NCI-H2196 treated with DMSO at 0.1 percent for 48 hours (cell line): Measurements from ENCODE around the gene SLC9A5.

ENCODE experiments used
- DNase-seq: peaks from one replicate; lab custom pipeline; 2025; ENCODE audit not compliant: unreplicated experiment; lab: John Stamatoyannopoulos, UW

SLC9A5 gene

GRCh38 chr16:67215706-67216105, 33.1 kb upstream of the SLC9A5 start:
- DNase-seq, result no peak

DNA sequence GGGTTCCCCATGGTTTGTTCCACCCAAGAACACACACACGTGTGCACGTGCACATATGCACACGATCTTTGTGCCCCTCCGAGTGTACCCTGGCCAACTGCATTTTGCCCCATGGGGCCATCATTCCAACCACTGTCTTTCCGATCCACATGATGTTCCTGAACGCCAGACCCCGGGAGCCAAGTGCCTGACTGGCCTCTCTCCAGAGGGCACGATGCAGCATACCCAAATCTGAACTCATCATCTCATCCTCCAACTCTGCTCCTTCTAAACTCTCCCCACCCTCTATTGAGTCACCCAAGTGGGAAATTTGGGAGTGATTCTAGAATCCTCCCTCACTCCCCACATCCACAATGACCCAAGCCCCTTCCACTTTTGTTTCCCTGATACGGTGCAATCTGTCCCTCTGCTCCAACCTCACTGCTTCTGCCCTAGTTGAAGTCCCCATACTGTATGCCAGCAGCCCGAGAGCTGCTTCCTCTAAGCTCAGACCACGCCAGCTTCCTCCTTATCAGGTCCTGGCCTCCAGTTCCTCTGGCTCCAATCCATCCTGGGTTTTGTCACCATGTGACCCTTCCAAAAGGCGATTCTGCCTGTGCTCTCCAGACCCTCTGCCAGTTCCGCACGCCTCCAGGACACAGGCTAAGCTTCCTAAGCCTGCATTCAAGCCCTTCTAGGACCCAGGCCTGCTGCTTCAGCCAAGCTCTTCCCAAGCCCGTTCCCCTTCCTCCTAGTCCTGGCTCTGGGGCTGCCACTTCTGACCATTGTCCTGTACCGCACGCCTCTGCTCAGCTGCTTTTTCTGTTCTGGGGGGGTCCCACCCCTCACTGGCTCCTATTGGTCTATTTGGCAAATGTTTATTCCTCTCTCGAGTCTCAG, 31.9 kb upstream of the SLC9A5 start:
- DNase-seq, result no peak

GRCh38 chr16:67223992-67224391, 24.8 kb upstream of the SLC9A5 start:
- no peak for DNase-seq

DNA sequence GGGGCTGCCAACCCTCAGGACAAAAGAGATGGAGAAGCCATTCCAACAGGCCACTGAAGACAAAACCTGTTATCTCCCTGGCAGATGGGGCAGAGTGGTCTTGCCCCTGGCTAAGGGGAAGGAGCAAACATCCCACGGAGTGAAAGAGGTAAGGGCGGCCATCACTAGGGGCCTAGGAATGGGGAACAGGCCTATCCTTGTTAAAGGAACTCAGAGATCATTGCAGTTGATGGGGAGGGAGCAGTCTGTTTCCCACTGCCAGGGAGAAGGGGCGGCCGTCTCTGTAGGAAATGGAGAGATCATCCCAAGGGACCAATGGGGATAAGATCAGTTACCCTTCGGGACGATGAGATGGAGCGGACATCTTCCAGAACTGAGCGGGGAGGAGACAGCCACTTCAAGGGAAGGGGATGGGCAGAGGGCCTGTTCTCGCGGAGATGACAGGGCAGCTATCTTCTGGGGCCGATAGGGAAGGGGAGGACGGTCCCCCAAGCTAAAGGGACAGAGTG, 22.4 kb upstream of the SLC9A5 start:
- DNase-seq, result no peak

GRCh38 chr16:67226804-67227566, 21.8 kb upstream of the SLC9A5 start, which contains the start of gene TMEM208:
TSS of gene TMEM208 (plus strand) at chr16:67227130. CDS start at chr16:67227219, 89 bp downstream.
- DNase-seq, result peak; percentile 78

- no peak for DNase-seq
Observed at GRCh38 chr16:67227567-67227921, 21.2 kb upstream of the SLC9A5 start.

- no peak for DNase-seq
Observed at GRCh38 chr16:67228034-67228785, 20.6 kb upstream of the SLC9A5 start.

- no peak for DNase-seq
Observed at GRCh38 chr16:67228905-67229304, 19.9 kb upstream of the SLC9A5 start.

- no peak for DNase-seq
Observed at GRCh38 chr16:67229906-67230808, 18.6 kb upstream of the SLC9A5 start.

DNA sequence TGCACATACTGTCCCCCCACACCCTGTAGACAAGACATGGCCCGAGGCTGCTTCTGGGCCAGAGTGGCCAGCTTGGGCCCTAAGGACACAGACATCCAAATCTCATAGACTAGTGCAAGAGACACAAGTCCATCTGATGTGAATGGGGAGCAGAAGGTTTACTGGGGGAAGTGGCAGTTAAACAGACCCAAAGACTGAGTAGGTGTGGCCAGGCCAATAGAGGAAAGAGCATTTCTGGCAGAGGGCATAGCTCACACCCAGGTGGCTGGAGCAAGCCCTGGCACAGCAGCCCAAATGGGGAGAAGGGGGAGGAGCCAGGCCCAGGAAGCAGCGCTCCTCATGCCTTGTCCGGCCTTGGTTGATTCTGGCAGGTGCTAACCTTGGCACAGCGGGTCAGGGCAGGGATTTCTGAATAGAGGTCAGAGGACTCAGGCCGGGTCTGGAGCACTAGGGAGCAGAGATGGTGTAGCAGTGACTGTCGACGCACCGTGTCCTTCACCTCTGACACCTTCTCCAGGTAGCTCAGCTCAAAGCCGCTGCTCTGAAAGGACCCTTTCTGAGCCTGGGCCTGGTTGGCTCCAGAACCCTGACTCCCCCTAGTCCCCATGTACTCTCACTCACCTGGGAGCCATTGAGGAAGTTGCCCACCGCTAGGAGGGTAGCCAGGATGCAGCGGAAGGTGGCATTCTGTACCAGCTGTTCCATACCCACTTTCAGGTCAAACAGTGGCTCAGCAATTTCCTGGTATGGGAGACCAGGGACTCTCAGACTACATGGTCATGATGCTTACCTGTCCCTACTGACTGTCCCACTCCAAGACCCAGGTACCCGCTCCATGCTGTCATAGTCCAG, 17.7 kb upstream of the SLC9A5 start:
- DNase-seq, result peak; percentile 15

DNA sequence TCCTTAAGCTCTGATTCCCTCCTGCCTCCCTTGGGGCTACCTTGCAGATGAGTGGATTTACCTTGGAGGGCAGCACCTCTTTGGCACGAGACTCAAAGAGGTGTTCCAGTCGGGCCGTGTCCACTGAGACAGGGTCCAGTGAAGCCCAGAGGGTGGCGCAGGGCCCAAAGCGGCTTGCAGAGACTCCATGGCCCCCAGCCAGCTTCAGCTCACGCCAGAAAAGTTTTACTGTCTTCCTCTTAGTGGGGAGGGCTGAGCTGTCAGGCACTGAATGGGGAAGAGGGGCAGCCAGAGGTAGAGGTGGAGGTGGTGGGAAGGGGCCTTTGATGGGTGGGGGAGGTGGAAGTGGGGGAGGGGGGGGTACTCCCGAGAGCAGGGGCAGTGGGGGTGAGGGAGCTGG, 15.2 kb upstream of the SLC9A5 start:
- no peak for DNase-seq

GRCh38 chr16:67234180-67234597, 14.6 kb upstream of the SLC9A5 start:
- DNase-seq, result no peak

DNA sequence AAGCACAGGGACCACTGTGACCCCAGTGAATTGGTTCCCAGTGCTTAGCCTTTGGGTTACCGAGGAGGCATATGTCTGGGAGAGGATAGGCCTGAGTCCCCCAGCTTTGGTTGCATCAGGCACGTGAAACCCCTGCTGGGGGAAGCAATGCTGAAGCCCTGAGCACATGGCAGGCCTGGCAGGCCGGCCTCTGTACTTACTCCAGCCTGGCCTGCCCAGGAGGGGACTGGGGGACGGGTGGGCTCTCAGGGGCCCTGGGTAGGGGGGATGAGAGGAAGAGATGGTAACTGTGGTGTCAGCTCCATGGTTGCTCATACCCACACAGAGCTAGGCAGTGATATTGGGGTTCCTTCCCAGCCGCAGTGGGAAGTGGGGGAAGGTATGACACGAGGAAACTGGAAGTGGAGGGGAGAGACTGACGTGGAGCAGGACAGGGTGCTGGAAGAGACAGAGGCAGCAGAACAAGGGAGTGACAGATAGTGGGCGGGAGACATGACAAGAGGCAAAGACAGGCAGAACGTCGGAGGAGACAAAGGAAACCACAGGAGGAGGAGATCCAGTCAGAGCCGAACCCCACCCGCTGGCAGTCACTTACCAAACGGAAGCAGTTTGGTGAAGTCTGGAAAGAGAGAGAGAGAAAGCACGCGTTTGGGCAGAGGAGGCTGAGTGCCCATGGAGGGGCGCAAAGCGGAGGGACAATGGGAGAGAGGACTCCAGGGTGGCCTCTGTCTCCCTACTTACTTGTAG, 12.8 kb upstream of the SLC9A5 start:
- no peak for DNase-seq

GRCh38 chr16:67236563-67237395, 12.0 kb upstream of the SLC9A5 start:
- no peak for DNase-seq

- DNase-seq, result no peak
Observed at GRCh38 chr16:67237396-67238277, 11.1 kb upstream of the SLC9A5 start.

GRCh38 chr16:67238278-67238575, 10.6 kb upstream of the SLC9A5 start:
- no peak for DNase-seq
